HepG2 (cell line): ENCODE data around the gene PCBP2. TPM values are rescaled to one million over a fixed set of nuclear protein-coding genes. Genes with fewer than 3 reads are reported as not detected.
A peak's percentile ranks its signal among the peaks of the same experiment; 100 is the strongest.

Source experiments
- ASH2L ChIP-seq: fragments of 300-600, 200-600 bp; sonication (generic); IDR thresholded peaks from 2 replicates; pipeline ENCODE4 v1.7.0; 2017; ENCODE audit warnings: low read depth, mild to moderate bottlenecking, moderate library complexity, mixed read lengths, low read length; ENCODE audit not compliant: insufficient read length
- BCL3 ChIP-seq: sonication (generic); formaldehyde crosslinking; IDR thresholded peaks from 2 replicates; pipeline ENCODE4 v1.5.1; 2020; ENCODE audit warnings: mild to moderate bottlenecking, missing genetic modification reagents, moderate library complexity
- MATR3 ChIP-seq: sonication (generic); formaldehyde crosslinking; IDR thresholded peaks from 2 replicates; pipeline ENCODE4 v1.4.0; 2020; ENCODE audit warnings: missing genetic modification reagents
- MBNL3 ChIP-seq: fragments of 250-450 bp; sonication (Bioruptor Pico); conservative IDR thresholded peaks from 2 replicates; pipeline ENCODE4 v1.8.0; 2022; ENCODE audit warnings: mild to moderate bottlenecking, inconsistent platforms
- PAX8 ChIP-seq: sonication (generic); formaldehyde crosslinking; IDR thresholded peaks from 2 replicates; pipeline ENCODE4 v1.8.0; 2022; ENCODE audit warnings: mild to moderate bottlenecking, missing genetic modification reagents, borderline replicate concordance
- POLR2AphosphoS2 ChIP-seq: IDR thresholded peaks from 2 replicates; pipeline ENCODE4 v1.6.1; 2011; ENCODE audit warnings: low read depth, low read length, improper control_type of control experiment
- RAD51 ChIP-seq: fragments of 450-650 bp; IDR thresholded peaks from 2 replicates; pipeline ENCODE4 v1.6.1; 2016; ENCODE audit warnings: borderline replicate concordance
- SIX4 ChIP-seq: sonication (generic); formaldehyde crosslinking; IDR thresholded peaks from 2 replicates; pipeline ENCODE4 v1.4.0; 2020; ENCODE audit warnings: missing genetic modification reagents
- SP1 ChIP-seq, 2 experiments: fragments of 450-650 bp in 1 of 2; sonication (generic) in 1 of 2; formaldehyde crosslinking in 1 of 2; IDR thresholded peaks; 2 replicates each; pipeline versions ENCODE4 v1.4.0 to v1.6.1; 2016 to 2020; ENCODE audit warnings: missing genetic modification reagents in 1 of 2
- SP140L ChIP-seq: sonication (generic); formaldehyde crosslinking; IDR thresholded peaks from 2 replicates; pipeline ENCODE4 v1.4.0; 2020; ENCODE audit warnings: missing genetic modification reagents, borderline replicate concordance
- SPEN ChIP-seq: sonication (generic); formaldehyde crosslinking; IDR thresholded peaks from 2 replicates; pipeline ENCODE4 v1.5.1; 2020; ENCODE audit warnings: low read depth, mild to moderate bottlenecking, missing genetic modification reagents
- TAF15 ChIP-seq: fragments of 200-400 bp; formaldehyde crosslinking; IDR thresholded peaks from one replicate; pipeline ENCODE4 v1.6.1; 2018; ENCODE audit warnings: mild to moderate bottlenecking, low read depth, low read length; ENCODE audit not compliant: poor library complexity, severe bottlenecking
- ZBTB7A ChIP-seq: sonication (generic); formaldehyde crosslinking; IDR thresholded peaks from 2 replicates; pipeline ENCODE4 v1.8.0; 2022; ENCODE audit warnings: mild to moderate bottlenecking, missing genetic modification reagents
- ZNF446 ChIP-seq: sonication (generic); formaldehyde crosslinking; IDR thresholded peaks from 2 replicates; pipeline ENCODE4 v1.5.0; 2020; ENCODE audit warnings: mild to moderate bottlenecking, missing genetic modification reagents
- polyA plus RNA-seq, 8 experiments: library from polyadenylated mRNA; depleted of rRNA in 3 of 8; stranded (reverse) in 7 of 8; unstranded in 1 of 8; fragments of >200 nt; fragmentation: Illumina TruSeq in 4 of 8; extraction: Trizol in 4 of 8; gene quantifications; 2 replicates each; pipeline versions ENCODE4 v1.2.1 to v1.2.3, GENCODE V29; 2011 to 2016; ENCODE audit warnings: low read depth in 4 of 8, missing spikeins in 1 of 8, mixed read lengths in 1 of 8; ENCODE audit not compliant: insufficient read depth in 1 of 8
- total RNA-seq, 5 experiments: library from RNA; depleted of rRNA; stranded (reverse); fragments of >200 nt; fragmentation: Illumina TruSeq; extraction: Trizol; gene quantifications; 2 replicates each; pipeline ENCODE4 v1.2.3, GENCODE V29; 2016; ENCODE audit warnings: low read depth in 1 of 5
- TF ChIP-seq, protein P1 (sequence below): sonication (generic); formaldehyde crosslinking; IDR thresholded peaks from 2 replicates; pipeline ENCODE4; 2020; ENCODE audit warnings: missing genetic modification reagents, mild to moderate bottlenecking, borderline replicate concordance
- TF ChIP-seq, protein P2 (sequence below): sonication (generic); formaldehyde crosslinking; IDR thresholded peaks from 2 replicates; pipeline ENCODE4 v1.5.1; 2020; ENCODE audit warnings: mild to moderate bottlenecking, missing genetic modification reagents, borderline replicate concordance

PCBP2 gene
- total and polyA plus RNA-seq, 2 of the 13 experiments (the other 11 are each of a cell fraction or from before 2014, with no cell fraction given) = 154 to 345 TPM

- TF ChIP-seq SP1 (IDR thresholded peaks at IDR 0.05) (no peak), SP1 (CRISPR knock-in tag; IDR thresholded peaks at IDR 0.05) (no peak; the same call in none of the 2 replicates), MBNL3 (no peak), SPEN (CRISPR knock-in tag) (no peak), PAX8 (0 out of 2 replicates have a peak, but pooled peaks have one; percentile 21), TAF15 (no peak), ZBTB7A (CRISPR knock-in tag) (no peak), ASH2L (no peak), BCL3 (CRISPR knock-in tag) (no peak), ZNF446 (CRISPR knock-in tag) (no peak), SP140L (CRISPR knock-in tag) (no peak), POLR2AphosphoS2 (no peak), RAD51 (no peak), SIX4 (CRISPR knock-in tag) (no peak), MATR3 (no peak)
- TF ChIP-seq, protein P1, sequence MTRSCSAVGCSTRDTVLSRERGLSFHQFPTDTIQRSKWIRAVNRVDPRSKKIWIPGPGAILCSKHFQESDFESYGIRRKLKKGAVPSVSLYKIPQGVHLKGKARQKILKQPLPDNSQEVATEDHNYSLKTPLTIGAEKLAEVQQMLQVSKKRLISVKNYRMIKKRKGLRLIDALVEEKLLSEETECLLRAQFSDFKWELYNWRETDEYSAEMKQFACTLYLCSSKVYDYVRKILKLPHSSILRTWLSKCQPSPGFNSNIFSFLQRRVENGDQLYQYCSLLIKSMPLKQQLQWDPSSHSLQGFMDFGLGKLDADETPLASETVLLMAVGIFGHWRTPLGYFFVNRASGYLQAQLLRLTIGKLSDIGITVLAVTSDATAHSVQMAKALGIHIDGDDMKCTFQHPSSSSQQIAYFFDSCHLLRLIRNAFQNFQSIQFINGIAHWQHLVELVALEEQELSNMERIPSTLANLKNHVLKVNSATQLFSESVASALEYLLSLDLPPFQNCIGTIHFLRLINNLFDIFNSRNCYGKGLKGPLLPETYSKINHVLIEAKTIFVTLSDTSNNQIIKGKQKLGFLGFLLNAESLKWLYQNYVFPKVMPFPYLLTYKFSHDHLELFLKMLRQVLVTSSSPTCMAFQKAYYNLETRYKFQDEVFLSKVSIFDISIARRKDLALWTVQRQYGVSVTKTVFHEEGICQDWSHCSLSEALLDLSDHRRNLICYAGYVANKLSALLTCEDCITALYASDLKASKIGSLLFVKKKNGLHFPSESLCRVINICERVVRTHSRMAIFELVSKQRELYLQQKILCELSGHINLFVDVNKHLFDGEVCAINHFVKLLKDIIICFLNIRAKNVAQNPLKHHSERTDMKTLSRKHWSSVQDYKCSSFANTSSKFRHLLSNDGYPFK (CRISPR knock-in tag) = no peak
- TF ChIP-seq, protein P2, sequence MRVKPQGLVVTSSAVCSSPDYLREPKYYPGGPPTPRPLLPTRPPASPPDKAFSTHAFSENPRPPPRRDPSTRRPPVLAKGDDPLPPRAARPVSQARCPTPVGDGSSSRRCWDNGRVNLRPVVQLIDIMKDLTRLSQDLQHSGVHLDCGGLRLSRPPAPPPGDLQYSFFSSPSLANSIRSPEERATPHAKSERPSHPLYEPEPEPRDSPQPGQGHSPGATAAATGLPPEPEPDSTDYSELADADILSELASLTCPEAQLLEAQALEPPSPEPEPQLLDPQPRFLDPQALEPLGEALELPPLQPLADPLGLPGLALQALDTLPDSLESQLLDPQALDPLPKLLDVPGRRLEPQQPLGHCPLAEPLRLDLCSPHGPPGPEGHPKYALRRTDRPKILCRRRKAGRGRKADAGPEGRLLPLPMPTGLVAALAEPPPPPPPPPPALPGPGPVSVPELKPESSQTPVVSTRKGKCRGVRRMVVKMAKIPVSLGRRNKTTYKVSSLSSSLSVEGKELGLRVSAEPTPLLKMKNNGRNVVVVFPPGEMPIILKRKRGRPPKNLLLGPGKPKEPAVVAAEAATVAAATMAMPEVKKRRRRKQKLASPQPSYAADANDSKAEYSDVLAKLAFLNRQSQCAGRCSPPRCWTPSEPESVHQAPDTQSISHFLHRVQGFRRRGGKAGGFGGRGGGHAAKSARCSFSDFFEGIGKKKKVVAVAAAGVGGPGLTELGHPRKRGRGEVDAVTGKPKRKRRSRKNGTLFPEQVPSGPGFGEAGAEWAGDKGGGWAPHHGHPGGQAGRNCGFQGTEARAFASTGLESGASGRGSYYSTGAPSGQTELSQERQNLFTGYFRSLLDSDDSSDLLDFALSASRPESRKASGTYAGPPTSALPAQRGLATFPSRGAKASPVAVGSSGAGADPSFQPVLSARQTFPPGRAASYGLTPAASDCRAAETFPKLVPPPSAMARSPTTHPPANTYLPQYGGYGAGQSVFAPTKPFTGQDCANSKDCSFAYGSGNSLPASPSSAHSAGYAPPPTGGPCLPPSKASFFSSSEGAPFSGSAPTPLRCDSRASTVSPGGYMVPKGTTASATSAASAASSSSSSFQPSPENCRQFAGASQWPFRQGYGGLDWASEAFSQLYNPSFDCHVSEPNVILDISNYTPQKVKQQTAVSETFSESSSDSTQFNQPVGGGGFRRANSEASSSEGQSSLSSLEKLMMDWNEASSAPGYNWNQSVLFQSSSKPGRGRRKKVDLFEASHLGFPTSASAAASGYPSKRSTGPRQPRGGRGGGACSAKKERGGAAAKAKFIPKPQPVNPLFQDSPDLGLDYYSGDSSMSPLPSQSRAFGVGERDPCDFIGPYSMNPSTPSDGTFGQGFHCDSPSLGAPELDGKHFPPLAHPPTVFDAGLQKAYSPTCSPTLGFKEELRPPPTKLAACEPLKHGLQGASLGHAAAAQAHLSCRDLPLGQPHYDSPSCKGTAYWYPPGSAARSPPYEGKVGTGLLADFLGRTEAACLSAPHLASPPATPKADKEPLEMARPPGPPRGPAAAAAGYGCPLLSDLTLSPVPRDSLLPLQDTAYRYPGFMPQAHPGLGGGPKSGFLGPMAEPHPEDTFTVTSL = no peak
These were observed 10.7 kb upstream of the PCBP2 start, which contains the start of gene PRR13 (continued) for GRCh38 chr12:53441040-53441833.
